ENCODE results near the gene WDR35.
A peak's percentile ranks its signal among the peaks of the same experiment; 100 is the strongest.

WDR35 gene

DNA sequence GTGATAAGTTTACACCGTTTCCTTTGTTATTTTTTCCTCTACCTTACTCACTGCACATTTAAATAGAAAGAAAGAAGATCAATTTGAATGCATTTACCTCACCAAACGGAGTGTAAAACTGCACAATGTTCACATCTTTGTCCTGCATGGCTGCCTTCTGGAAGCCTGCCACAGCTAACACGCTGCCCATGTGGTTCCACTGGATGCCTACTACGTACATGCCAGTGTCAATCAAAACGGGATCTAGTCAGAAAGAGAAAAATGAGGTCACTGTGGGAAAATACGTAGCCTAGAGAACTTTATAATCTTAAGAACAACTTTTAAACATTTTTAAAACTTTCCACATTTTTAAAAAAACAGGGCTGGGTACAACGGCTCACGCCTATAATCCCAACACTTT lies 16.4 kb downstream of the WDR35 start:
- no peak overlapping the region for H3K9ac ChIP-seq (ENCODE audit: low read depth, low read length)
- H3K27me3 ChIP-seq (ENCODE audit: insufficient read depth, low read length): no peaks in the 10 kb centered on the region
- 92% methylated on average over 7 of the region's 8 CpGs for WGBS
- peaks cover 88% of the 10 kb centered on the region for H3K36me3 ChIP-seq (ENCODE audit: insufficient read depth, low read length)
- no peaks in the 10 kb centered on the region for H3K4me1 ChIP-seq (ENCODE audit: insufficient read depth, low read length)
- no peaks in the 10 kb centered on the region for H3K9me3 ChIP-seq (ENCODE audit: insufficient read depth, low read depth, low read length)
- no peak overlapping the region for H3K4me3 ChIP-seq (ENCODE audit: low read length)
- H3K27ac ChIP-seq (ENCODE audit: low read depth, low read length): no peak overlapping the region

DNA sequence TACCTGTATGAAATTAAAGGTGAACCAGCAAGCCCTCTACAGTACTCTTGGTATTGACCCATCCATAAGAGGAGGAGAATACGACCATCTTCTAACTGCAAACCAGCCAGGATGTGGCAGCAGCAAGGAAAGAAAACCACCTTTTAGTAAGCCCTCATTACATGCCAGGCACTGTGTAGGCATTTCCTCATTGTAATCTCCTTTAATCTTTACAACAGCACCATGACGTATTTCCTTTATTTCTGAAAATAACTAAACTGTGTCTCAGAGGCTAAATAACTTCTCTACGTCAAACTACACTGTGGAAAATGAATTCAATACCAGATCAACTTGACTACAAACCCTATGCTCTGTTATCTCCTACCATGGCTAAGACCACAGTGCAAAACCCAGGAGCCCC lies 18.2 kb downstream of the WDR35 start:
- peaks cover 86% of the 10 kb centered on the region for H3K36me3 ChIP-seq (ENCODE audit: insufficient read depth, low read length)

DNA sequence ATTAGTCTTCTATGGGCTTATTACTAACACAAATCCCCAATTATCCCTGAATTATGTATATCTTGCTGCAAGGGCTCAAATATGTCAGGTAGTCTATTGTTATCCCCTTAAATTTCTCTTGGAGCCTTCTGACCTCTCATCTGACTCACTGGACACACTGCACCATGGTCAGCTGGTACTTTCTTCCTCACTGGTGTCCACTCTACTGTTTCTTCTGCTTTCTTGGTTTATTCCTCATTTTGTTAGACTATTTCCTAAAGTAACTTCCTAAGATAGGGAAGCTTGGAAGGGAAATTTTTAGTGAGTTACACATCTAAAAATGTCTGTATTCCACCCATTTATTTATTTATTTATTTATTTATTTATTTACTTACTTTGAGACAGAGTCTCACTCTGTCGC lies 26.5 kb downstream of the WDR35 start:
- WGBS: 95% methylated on average over 1 of the region's 1 CpG
- H3K27ac ChIP-seq (ENCODE audit: low read depth, low read length): no peak overlapping the region
- no peak overlapping the region for H3K9ac ChIP-seq (ENCODE audit: low read depth, low read length)
- H3K9me3 ChIP-seq (ENCODE audit: insufficient read depth, low read depth, low read length): no peaks in the 10 kb centered on the region
- H3K36me3 ChIP-seq (ENCODE audit: insufficient read depth, low read length): peaks cover 58% of the 10 kb centered on the region
- H3K27me3 ChIP-seq (ENCODE audit: insufficient read depth, low read length): no peaks in the 10 kb centered on the region
- H3K4me3 ChIP-seq (ENCODE audit: low read length): no peak overlapping the region
- no peaks in the 10 kb centered on the region for H3K4me1 ChIP-seq (ENCODE audit: insufficient read depth, low read length)

More for the DNA sequence above, 18.2 kb downstream of the WDR35 start:
- Histone ChIP-seq H3K9ac (ENCODE audit: low read depth, low read length) (no peak overlapping the region), H3K4me3 (ENCODE audit: low read length) (no peak overlapping the region), H3K4me1 (ENCODE audit: insufficient read depth, low read length) (no peaks in the 10 kb centered on the region), H3K27ac (ENCODE audit: low read depth, low read length) (no peak overlapping the region), H3K27me3 (ENCODE audit: insufficient read depth, low read length) (no peaks in the 10 kb centered on the region), H3K9me3 (ENCODE audit: insufficient read depth, low read depth, low read length) (no peaks in the 10 kb centered on the region)
- WGBS: 93% methylated on average over 3 of the region's 3 CpGs

DNA sequence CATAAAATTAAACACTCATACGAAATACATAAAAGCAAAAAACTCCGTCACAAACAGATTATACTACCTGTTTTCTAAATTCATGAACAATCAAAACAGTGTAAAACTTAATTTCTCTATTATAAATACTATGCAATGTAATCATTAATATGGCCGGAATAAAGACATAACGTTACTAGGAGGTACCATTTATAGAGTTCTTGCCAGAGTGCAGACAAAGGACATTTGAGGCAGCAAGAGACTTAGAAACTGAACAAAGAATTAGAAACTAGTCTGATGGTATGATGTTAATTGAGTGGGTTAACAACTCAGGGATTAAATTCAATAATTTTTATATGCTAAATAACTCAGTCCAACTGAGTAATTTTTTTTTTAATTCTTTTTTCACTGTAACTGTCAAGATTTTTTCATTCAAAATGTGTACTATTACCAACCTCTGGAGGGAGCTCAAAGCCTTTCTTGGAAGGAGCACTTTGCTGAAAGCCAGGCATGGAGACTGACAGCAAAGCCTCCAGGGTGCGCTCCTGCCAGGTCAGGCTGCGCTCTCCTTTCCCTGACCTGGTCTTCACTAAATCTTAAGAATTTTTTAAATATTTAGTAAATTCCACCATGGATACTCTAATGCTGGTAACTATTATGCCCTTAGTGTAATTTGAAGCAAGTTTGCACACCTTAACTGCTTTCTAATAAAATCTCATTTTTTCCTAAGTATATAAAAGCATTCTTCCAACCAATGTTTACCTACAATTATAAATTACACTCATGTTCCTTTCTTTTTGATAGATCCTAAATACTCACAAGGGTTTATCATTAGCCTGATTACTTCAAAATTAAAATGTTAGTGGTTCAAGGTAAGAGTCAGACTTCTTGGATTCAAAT lies 34.1 kb downstream of the WDR35 start:
- Histone ChIP-seq H3K4me3 (ENCODE audit: low read length) (no peak overlapping the region), H3K4me1 (ENCODE audit: insufficient read depth, low read length) (no peaks in the 10 kb centered on the region), H3K9me3 (ENCODE audit: insufficient read depth, low read depth, low read length) (no peaks in the 10 kb centered on the region), H3K36me3 (ENCODE audit: insufficient read depth, low read length) (peaks cover 43% of the 10 kb centered on the region), H3K9ac (ENCODE audit: low read depth, low read length) (no peak overlapping the region), H3K27me3 (ENCODE audit: insufficient read depth, low read length) (no peaks in the 10 kb centered on the region), H3K27ac (ENCODE audit: low read depth, low read length) (no peak overlapping the region)
- WGBS: 75% methylated on average over 5 of the region's 6 CpGs

DNA sequence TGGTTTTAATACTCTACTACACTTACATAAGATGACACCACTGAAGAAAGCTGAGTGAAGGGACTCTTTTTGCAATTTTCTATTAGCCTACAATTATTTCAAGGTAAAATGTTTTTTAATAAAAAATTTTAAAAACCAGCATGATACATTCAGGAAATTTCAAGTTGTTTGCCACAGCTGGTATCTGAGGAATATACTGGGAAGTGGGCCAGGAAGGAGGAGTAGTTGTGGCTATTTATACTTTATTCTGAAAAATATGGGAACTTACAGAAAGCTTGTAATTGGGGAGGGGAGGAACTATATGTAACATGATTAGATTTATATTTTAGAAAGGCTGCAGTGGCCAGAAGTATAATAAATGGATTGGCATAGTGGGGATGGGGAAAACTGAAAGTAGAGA lies 40.8 kb downstream of the WDR35 start:
- no peaks in the 10 kb centered on the region for H3K27me3 ChIP-seq (ENCODE audit: insufficient read depth, low read length)
- H3K9me3 ChIP-seq (ENCODE audit: insufficient read depth, low read depth, low read length): no peaks in the 10 kb centered on the region
- peaks cover 70% of the 10 kb centered on the region for H3K36me3 ChIP-seq (ENCODE audit: insufficient read depth, low read length)
- H3K9ac ChIP-seq (ENCODE audit: low read depth, low read length): no peak overlapping the region
- H3K27ac ChIP-seq (ENCODE audit: low read depth, low read length): no peak overlapping the region
- H3K4me3 ChIP-seq (ENCODE audit: low read length): no peak overlapping the region
- peaks cover 13% of the 10 kb centered on the region for H3K4me1 ChIP-seq (ENCODE audit: insufficient read depth, low read length)

DNA sequence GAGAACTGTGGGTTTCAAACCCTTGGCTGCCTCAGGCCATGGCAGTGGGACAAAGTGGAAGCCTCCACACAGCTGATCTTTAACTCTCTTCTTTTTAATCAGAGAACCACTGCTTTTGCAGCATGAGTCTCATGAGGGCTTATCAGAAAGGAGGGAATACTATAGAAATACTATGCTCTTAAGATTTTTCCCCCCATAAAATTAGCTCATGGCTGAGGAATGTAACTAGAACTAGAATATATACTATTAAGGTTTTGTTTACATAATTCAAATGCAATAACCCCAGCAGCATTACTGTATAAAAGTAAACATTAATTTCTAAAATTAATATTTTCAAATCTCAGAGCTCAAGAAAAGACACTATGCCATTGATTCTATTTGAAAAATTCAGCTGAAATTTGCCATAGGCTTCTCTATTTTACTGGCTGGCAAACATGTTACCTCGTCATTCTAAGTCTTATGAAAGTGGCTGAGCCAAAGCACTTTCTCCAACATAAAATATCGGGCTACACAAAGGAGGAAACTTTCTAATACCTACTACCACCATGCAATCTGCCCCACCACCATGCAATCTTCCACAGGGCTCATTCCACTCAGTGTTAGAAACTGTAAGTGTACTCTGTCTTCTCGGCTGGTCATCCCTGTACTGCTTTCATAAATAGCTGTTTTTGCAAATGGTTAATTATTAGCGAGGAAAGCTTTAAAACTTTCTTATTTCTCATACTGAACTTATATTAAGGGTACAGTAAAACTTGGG lies 42.5 kb downstream of the WDR35 start:
- H3K9me3 ChIP-seq (ENCODE audit: insufficient read depth, low read depth, low read length): no peaks in the 10 kb centered on the region
- WGBS: 97% methylated on average over 3 of the region's 4 CpGs
- H3K36me3 ChIP-seq (ENCODE audit: insufficient read depth, low read length): peaks cover 72% of the 10 kb centered on the region

DNA sequence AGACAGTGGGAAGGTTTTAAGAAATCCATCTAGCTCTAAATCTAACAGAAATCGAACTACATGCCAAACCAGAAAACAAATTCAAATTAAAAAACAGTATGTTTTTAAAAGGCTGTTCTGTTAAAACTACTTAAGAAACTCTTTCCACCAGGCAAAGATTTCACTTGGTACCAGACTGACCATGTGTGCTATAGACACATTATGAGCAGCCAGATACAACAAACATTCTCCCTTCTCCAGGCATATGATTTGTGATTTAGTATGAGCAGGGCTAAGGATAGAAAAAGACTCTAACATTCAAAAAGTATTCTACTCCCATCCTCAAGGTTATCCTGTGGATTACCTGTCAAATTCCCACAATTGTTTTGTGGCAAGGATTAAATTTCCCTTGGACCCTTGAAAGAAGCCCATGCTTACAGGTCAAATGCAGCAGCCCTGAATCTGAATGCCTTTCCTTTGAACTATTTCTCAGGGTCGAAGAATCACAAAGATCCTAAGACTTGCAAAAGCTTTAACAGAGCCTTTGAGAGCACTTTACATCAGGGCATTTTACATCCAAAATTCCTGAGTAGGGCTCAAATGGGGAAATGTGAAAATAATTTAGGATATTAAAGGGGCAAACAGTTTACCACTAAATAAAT lies 45.6 kb downstream of the WDR35 start:
- Histone ChIP-seq H3K27ac (ENCODE audit: low read depth, low read length) (peak overlapping the region; percentile 54; the same call in 1 of the 2 replicates), H3K4me3 (ENCODE audit: low read length) (no peak overlapping the region), H3K36me3 (ENCODE audit: insufficient read depth, low read length) (peaks cover 66% of the 10 kb centered on the region), H3K9ac (ENCODE audit: low read depth, low read length) (no peak overlapping the region), H3K27me3 (ENCODE audit: insufficient read depth, low read length) (no peaks in the 10 kb centered on the region), H3K9me3 (ENCODE audit: insufficient read depth, low read depth, low read length) (no peaks in the 10 kb centered on the region), H3K4me1 (ENCODE audit: insufficient read depth, low read length) (peaks cover 33% of the 10 kb centered on the region)
- WGBS: 6% methylated on average over 1 of the region's 2 CpGs

More for the DNA sequence above, 42.5 kb downstream of the WDR35 start:
- Histone ChIP-seq H3K27me3 (ENCODE audit: insufficient read depth, low read length) (no peaks in the 10 kb centered on the region), H3K4me1 (ENCODE audit: insufficient read depth, low read length) (peaks cover 29% of the 10 kb centered on the region), H3K9ac (ENCODE audit: low read depth, low read length) (no peak overlapping the region), H3K4me3 (ENCODE audit: low read length) (no peak overlapping the region), H3K27ac (ENCODE audit: low read depth, low read length) (no peak overlapping the region)

DNA sequence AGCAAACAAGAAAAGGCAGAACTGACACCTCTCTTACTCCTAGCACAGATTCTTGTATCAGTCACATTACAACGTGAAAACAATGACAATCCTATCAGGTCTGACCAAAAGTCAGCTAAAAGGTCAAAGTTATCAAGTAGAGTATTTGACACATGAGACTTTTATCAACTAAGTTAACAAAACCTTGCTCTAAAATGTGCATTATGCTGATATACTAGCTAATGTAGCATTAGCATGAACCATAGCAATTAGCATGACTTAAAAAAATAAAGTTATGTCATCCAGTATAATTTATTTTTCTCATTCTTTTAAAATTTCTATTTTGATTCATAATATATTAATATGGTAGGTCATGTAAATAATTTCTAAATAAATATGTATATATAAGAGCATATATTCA lies 46.7 kb downstream of the WDR35 start:
- Histone ChIP-seq H3K4me3 (ENCODE audit: low read length) (no peak overlapping the region), H3K4me1 (ENCODE audit: insufficient read depth, low read length) (peaks cover 33% of the 10 kb centered on the region), H3K27ac (ENCODE audit: low read depth, low read length) (no peak overlapping the region), H3K27me3 (ENCODE audit: insufficient read depth, low read length) (no peaks in the 10 kb centered on the region), H3K9ac (ENCODE audit: low read depth, low read length) (no peak overlapping the region), H3K9me3 (ENCODE audit: insufficient read depth, low read depth, low read length) (no peaks in the 10 kb centered on the region), H3K36me3 (ENCODE audit: insufficient read depth, low read length) (peaks cover 63% of the 10 kb centered on the region)
- 35% methylated on average over 1 of the region's 1 CpG for WGBS

DNA sequence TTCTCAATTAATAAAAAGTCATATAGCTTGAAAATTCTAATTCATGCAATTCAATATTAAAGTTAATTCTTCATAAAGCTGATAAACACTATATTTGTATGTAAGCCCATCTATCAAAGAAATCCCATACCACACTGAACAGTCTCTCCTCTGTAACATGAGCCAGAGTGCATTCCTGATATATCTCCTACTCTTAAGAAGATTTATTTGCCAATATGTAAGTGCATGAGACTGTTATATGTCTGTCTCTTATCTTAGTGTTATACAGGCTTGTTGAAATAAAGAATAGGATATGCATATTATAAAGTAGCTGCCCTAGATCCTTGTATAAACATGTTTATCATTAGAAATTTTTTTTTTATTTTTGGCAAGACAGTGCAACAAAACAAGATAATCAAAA lies 47.7 kb downstream of the WDR35 start:
- Histone ChIP-seq H3K9me3 (ENCODE audit: insufficient read depth, low read depth, low read length) (no peaks in the 10 kb centered on the region), H3K4me3 (ENCODE audit: low read length) (no peak overlapping the region), H3K9ac (ENCODE audit: low read depth, low read length) (no peak overlapping the region), H3K36me3 (ENCODE audit: insufficient read depth, low read length) (peaks cover 64% of the 10 kb centered on the region), H3K4me1 (ENCODE audit: insufficient read depth, low read length) (peaks cover 33% of the 10 kb centered on the region), H3K27ac (ENCODE audit: low read depth, low read length) (no peak overlapping the region), H3K27me3 (ENCODE audit: insufficient read depth, low read length) (no peaks in the 10 kb centered on the region)

DNA sequence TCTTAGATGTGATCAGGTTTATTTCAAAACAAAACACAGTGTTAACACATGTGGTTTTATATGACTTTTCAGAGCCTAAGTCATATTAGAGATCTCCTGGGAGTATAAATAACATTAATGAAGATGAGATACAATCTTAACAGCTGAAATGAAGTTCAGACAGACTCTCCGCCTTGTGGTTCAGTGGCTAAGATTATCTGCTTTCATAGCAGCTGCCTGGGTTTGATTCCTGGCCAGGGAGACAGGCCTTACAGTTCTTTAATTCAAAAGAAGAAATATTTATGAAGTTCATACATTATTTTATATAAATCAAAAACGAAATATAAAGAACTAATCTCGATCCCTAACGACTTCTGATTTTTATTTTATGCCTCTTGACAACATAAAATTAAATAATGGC lies 52.9 kb downstream of the WDR35 start:
- H3K9ac ChIP-seq (ENCODE audit: low read depth, low read length): no peak overlapping the region
- 96% methylated on average over 4 of the region's 4 CpGs for WGBS
- peaks cover 77% of the 10 kb centered on the region for H3K36me3 ChIP-seq (ENCODE audit: insufficient read depth, low read length)

DNA sequence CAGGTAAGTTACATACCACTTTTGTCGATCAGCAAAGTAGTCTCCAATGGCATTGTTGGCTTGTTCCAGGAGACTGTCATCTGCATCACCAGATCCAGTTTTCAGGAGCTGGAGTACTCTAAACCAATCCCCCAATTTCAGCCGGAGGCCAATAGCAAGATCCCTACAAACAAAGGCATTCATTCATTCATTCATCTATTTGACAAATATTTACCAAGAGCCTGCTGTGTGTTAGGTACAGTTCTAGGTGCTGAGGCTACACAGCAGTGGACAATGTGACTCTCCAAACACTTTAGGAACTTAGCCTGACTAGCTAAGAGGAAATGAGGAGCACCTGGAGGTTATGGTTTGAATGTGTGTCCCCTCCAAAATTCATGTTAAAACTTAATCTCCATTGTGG lies 53.7 kb downstream of the WDR35 start:
- H3K4me1 ChIP-seq (ENCODE audit: insufficient read depth, low read length): no peaks in the 10 kb centered on the region
- 90% methylated on average over 2 of the region's 2 CpGs for WGBS
- no peak overlapping the region for H3K9ac ChIP-seq (ENCODE audit: low read depth, low read length)
- H3K36me3 ChIP-seq (ENCODE audit: insufficient read depth, low read length): peaks cover 77% of the 10 kb centered on the region
- H3K27me3 ChIP-seq (ENCODE audit: insufficient read depth, low read length): no peaks in the 10 kb centered on the region
- no peak overlapping the region for H3K4me3 ChIP-seq (ENCODE audit: low read length)
- no peaks in the 10 kb centered on the region for H3K9me3 ChIP-seq (ENCODE audit: insufficient read depth, low read depth, low read length)
- H3K27ac ChIP-seq (ENCODE audit: low read depth, low read length): no peak overlapping the region

More for the DNA sequence above, 52.9 kb downstream of the WDR35 start:
- peaks cover under 1% of the 10 kb centered on the region; the same call in 1 of the 2 replicates for H3K4me1 ChIP-seq (ENCODE audit: insufficient read depth, low read length)
- no peaks in the 10 kb centered on the region for H3K27me3 ChIP-seq (ENCODE audit: insufficient read depth, low read length)
- H3K9me3 ChIP-seq (ENCODE audit: insufficient read depth, low read depth, low read length): no peaks in the 10 kb centered on the region
- no peak overlapping the region for H3K27ac ChIP-seq (ENCODE audit: low read depth, low read length)
- H3K4me3 ChIP-seq (ENCODE audit: low read length): no peak overlapping the region

Data from HUES64 (cell line).